Hepatocyte (in vitro differentiated cells): ENCODE data around the gene FERD3L.

Source experiments
- CTCF ChIP-seq: fragments of 200-600 bp; sonication (generic); IDR thresholded peaks from 2 replicates; pipeline ENCODE4 v1.5.1; 2016; ENCODE audit warnings: antibody characterized with exemption, mild to moderate bottlenecking; ENCODE audit not compliant: poor library complexity
- EZH2 ChIP-seq: fragments of 200-600 bp; sonication (generic); IDR thresholded peaks from 2 replicates; pipeline ENCODE4 v1.6.1; 2016; ENCODE audit warnings: antibody characterized with exemption, mild to moderate bottlenecking, borderline replicate concordance
- EZH2phosphoT487 ChIP-seq: fragments of 200-600 bp; sonication (generic); IDR thresholded peaks from one replicate; pipeline ENCODE4 v1.6.1; 2018; ENCODE audit warnings: antibody characterized with exemption, mild to moderate bottlenecking, low read depth, moderate library complexity; ENCODE audit not compliant: unreplicated experiment, severe bottlenecking

- TF ChIP-seq CTCF (no peak), EZH2phosphoT487 (no peak), EZH2 (no peak)
These were observed 39.7 kb downstream of the FERD3L start for GRCh38 chr7:19105546-19105945.
